Trophoblast cell (in vitro differentiated cells and primary cell): Measurements from ENCODE around the gene SLC35E1.

Experiments used
- DNase-seq, 2 donors: peaks; one replicate each; pipeline ENCODE4 v3.0.0-alpha.2; 2016
- H2AFZ ChIP-seq: 2 replicates; pipeline ENCODE4 v1.6.1; 2013; ENCODE audit warnings: low read length, moderate library complexity, mild to moderate bottlenecking; ENCODE audit not compliant: insufficient read depth, poor library complexity
- H2AK5ac ChIP-seq: 2 replicates; pipeline ENCODE4 v1.6.1; 2013; ENCODE audit warnings: mild to moderate bottlenecking, low read length
- H2BK120ac ChIP-seq: 2 replicates; pipeline ENCODE4 v1.6.1; 2013; ENCODE audit warnings: low read length, mild to moderate bottlenecking, moderate library complexity; ENCODE audit not compliant: insufficient read depth, poor library complexity
- H2BK12ac ChIP-seq: 2 replicates; pipeline ENCODE4 v1.6.1; 2013; ENCODE audit warnings: mild to moderate bottlenecking, low read length, moderate library complexity
- H2BK5ac ChIP-seq: 2 replicates; pipeline ENCODE4 v1.6.1; 2013; ENCODE audit warnings: low read length, low read depth, moderate library complexity, mild to moderate bottlenecking; ENCODE audit not compliant: poor library complexity
- H3K14ac ChIP-seq: 2 replicates; pipeline ENCODE4 v1.6.1; 2013; ENCODE audit warnings: mild to moderate bottlenecking, low read length
- H3K18ac ChIP-seq: 2 replicates; pipeline ENCODE4 v1.6.1; 2013; ENCODE audit warnings: mild to moderate bottlenecking, low read length
- H3K23ac ChIP-seq: 2 replicates; pipeline ENCODE4 v1.6.1; 2013; ENCODE audit warnings: low read length
- H3K27ac ChIP-seq: 2 replicates; pipeline ENCODE4 v1.5.1; 2013; ENCODE audit warnings: low read depth, mild to moderate bottlenecking, inconsistent platforms, low read length, moderate library complexity
- H3K27me3 ChIP-seq: 2 replicates; pipeline ENCODE4 v1.6.1; 2013; ENCODE audit warnings: inconsistent platforms, mild to moderate bottlenecking, low read length, moderate library complexity; ENCODE audit not compliant: insufficient read depth
- H3K36me3 ChIP-seq, 2 experiments: 1 replicate in 1 of 2; 2 replicates in 1 of 2; pipeline ENCODE4 v1.6.1; 2013; ENCODE audit warnings: low read length in 2 of 2, mild to moderate bottlenecking in 2 of 2, moderate library complexity in 1 of 2; ENCODE audit not compliant: insufficient read depth in 2 of 2, control insufficient read depth in 1 of 2
- H3K4ac ChIP-seq: 2 replicates; pipeline ENCODE4 v1.6.1; 2013; ENCODE audit warnings: low read depth, mild to moderate bottlenecking, low read length, moderate library complexity
- H3K4me1 ChIP-seq, 2 experiments: 1 replicate in 1 of 2; 2 replicates in 1 of 2; pipeline ENCODE4 v1.6.1; 2013; ENCODE audit warnings: low read length in 2 of 2, mild to moderate bottlenecking in 2 of 2, moderate library complexity in 1 of 2; ENCODE audit not compliant: insufficient read depth in 2 of 2, control insufficient read depth in 1 of 2
- H3K4me2 ChIP-seq: 2 replicates; pipeline ENCODE4 v1.6.1; 2013; ENCODE audit warnings: inconsistent platforms, mild to moderate bottlenecking, low read length, moderate library complexity
- H3K4me3 ChIP-seq: 2 replicates; pipeline ENCODE4 v1.5.1; 2013; ENCODE audit warnings: mild to moderate bottlenecking, low read depth, low read length, inconsistent platforms
- H3K79me1 ChIP-seq: one replicate; pipeline ENCODE4 v1.6.1; 2013; ENCODE audit warnings: low read length
- H3K79me2 ChIP-seq: 2 replicates; pipeline ENCODE4 v1.6.1; 2013; ENCODE audit warnings: low read length, mild to moderate bottlenecking; ENCODE audit not compliant: control insufficient read depth, insufficient read depth, poor library complexity
- H3K9ac ChIP-seq: 2 replicates; pipeline ENCODE4 v1.6.1; 2013; ENCODE audit warnings: mild to moderate bottlenecking, low read length
- H3K9me3 ChIP-seq: 2 replicates; pipeline ENCODE4 v1.6.1; 2013; ENCODE audit warnings: low read depth, mild to moderate bottlenecking, control low read depth, inconsistent platforms, low read length; ENCODE audit not compliant: insufficient read depth
- H4K12ac ChIP-seq: 2 replicates; pipeline ENCODE4 v1.6.1; 2013; ENCODE audit warnings: low read depth, mild to moderate bottlenecking, low read length, moderate library complexity
- H4K8ac ChIP-seq: 2 replicates; pipeline ENCODE4 v1.6.1; 2013; ENCODE audit warnings: low read depth, mild to moderate bottlenecking, low read length, moderate library complexity
- H4K91ac ChIP-seq: one replicate; pipeline ENCODE4 v1.6.1; 2013; ENCODE audit warnings: low read depth, mild to moderate bottlenecking, low read length, moderate library complexity
- WGBS: extraction: QIAGEN DNeasy Blood & Tissue Kit; methylation state at CpG from one replicate; pipeline ENCODE4 v1.1.7; 2013; ENCODE audit warnings: missing lambda C conversion rate; ENCODE audit not compliant: insufficient read length, insufficient coverage; ENCODE audit errors: extremely low coverage; 5-methylcytosine and 5-hydroxymethylcytosine counted together

The SLC35E1 gene

GRCh38 chr19:16522559-16523377, 49.4 kb downstream of the SLC35E1 start:
- no peaks in the 10 kb centered on the region for H3K79me2 ChIP-seq
- no CpG with 5 or more reads among the region's 25 CpGs for WGBS

GRCh38 chr19:16521715-16522289, 50.4 kb downstream of the SLC35E1 start:
- H2AFZ ChIP-seq, result no peak overlapping the region
- no peak overlapping the region for H3K4me2 ChIP-seq
- H3K27me3 ChIP-seq, result no peaks in the 10 kb centered on the region
- no peak overlapping the region for H2BK12ac ChIP-seq
- no peak overlapping the region for H2BK120ac ChIP-seq
- H3K79me1 ChIP-seq, result no peaks in the 10 kb centered on the region
- H4K8ac ChIP-seq, result no peak overlapping the region
- H2BK5ac ChIP-seq, result no peak overlapping the region
- H3K14ac ChIP-seq, result no peak overlapping the region
- no peak overlapping the region for H3K23ac ChIP-seq
- no peak overlapping the region for H3K27ac ChIP-seq
- H3K9me3 ChIP-seq, result peaks cover 8% of the 10 kb centered on the region
- H3K9ac ChIP-seq, result no peak overlapping the region
- no peak overlapping the region for H3K4ac ChIP-seq
- H3K36me3 ChIP-seq, result peaks cover 91% of the 10 kb centered on the region in 2 experiments
- H3K18ac ChIP-seq, result no peak overlapping the region
- DNase-seq, result no peak
- no peak overlapping the region for H2AK5ac ChIP-seq
- no peaks in the 10 kb centered on the region for H3K79me2 ChIP-seq
- no peak overlapping the region for H3K4me3 ChIP-seq
- peaks cover under 1 to 2% of the 10 kb centered on the region in 2 experiments for H3K4me1 ChIP-seq
- H4K12ac ChIP-seq, result no peak overlapping the region
- no peak overlapping the region for H4K91ac ChIP-seq
- WGBS, result no CpG with 5 or more reads among the region's 10 CpGs

More at GRCh38 chr19:16522559-16523377, 49.4 kb downstream of the SLC35E1 start:
- Histone ChIP-seq H2BK5ac (no peak overlapping the region), H3K27ac (no peak overlapping the region), H3K14ac (no peak overlapping the region), H3K4me3 (no peak overlapping the region), H3K36me3 (peaks cover 88 to 90% of the 10 kb centered on the region in 2 experiments), H2BK12ac (no peak overlapping the region), H3K4me1 (peaks cover 8 to 10% of the 10 kb centered on the region in 2 experiments), H3K9me3 (peaks cover 10% of the 10 kb centered on the region), H4K8ac (no peak overlapping the region), H3K18ac (no peak overlapping the region), H3K9ac (no peak overlapping the region), H2AFZ (no peak overlapping the region), H2BK120ac (no peak overlapping the region), H4K91ac (no peak overlapping the region), H3K4ac (no peak overlapping the region), H3K23ac (no peak overlapping the region), H4K12ac (no peak overlapping the region), H2AK5ac (no peak overlapping the region), H3K4me2 (no peak overlapping the region), H3K27me3 (no peaks in the 10 kb centered on the region), H3K79me1 (peaks cover 3% of the 10 kb centered on the region)
- DNase-seq, result no peak

GRCh38 chr19:16520986-16521624, 51.1 kb downstream of the SLC35E1 start:
- peaks cover 8% of the 10 kb centered on the region for H3K9me3 ChIP-seq
- no peak overlapping the region for H4K91ac ChIP-seq
- no peaks in the 10 kb centered on the region for H3K79me1 ChIP-seq
- no peak overlapping the region for H3K27ac ChIP-seq
- WGBS, result no CpG with 5 or more reads among the region's 18 CpGs
- no peak overlapping the region for H3K18ac ChIP-seq
- H3K4ac ChIP-seq, result no peak overlapping the region
- no peak overlapping the region for H3K23ac ChIP-seq
- H3K4me2 ChIP-seq, result no peak overlapping the region
- no peak overlapping the region for H2BK5ac ChIP-seq
- H3K4me3 ChIP-seq, result no peak overlapping the region
- no peaks in the 10 kb centered on the region for H3K4me1 ChIP-seq
- H3K14ac ChIP-seq, result no peak overlapping the region
- no peak overlapping the region for H2AFZ ChIP-seq
- H3K27me3 ChIP-seq, result no peaks in the 10 kb centered on the region
- no peak overlapping the region for H2BK120ac ChIP-seq
- no peak overlapping the region for H4K8ac ChIP-seq
- no peak overlapping the region for H3K9ac ChIP-seq
- peaks cover 88 to 90% of the 10 kb centered on the region in 2 experiments for H3K36me3 ChIP-seq
- no peak overlapping the region for H2BK12ac ChIP-seq
- H2AK5ac ChIP-seq, result no peak overlapping the region
- no peak overlapping the region for H4K12ac ChIP-seq
- no peak for DNase-seq
- H3K79me2 ChIP-seq, result no peaks in the 10 kb centered on the region

- H2BK12ac ChIP-seq, result no peak overlapping the region
These were observed 51.9 kb downstream of the SLC35E1 start for GRCh38 chr19:16520074-16520973.

More at GRCh38 chr19:16520074-16520973, 51.9 kb downstream of the SLC35E1 start:
- Histone ChIP-seq H3K4me2 (no peak overlapping the region), H3K14ac (no peak overlapping the region), H3K4ac (no peak overlapping the region), H3K9ac (no peak overlapping the region), H3K4me1 (no peaks in the 10 kb centered on the region), H2BK5ac (no peak overlapping the region), H3K79me1 (no peaks in the 10 kb centered on the region), H4K91ac (no peak overlapping the region), H3K36me3 (peaks cover 80 to 82% of the 10 kb centered on the region in 2 experiments), H3K27ac (no peak overlapping the region), H3K18ac (no peak overlapping the region), H2AK5ac (no peak overlapping the region), H2BK120ac (no peak overlapping the region), H3K79me2 (no peaks in the 10 kb centered on the region), H4K12ac (no peak overlapping the region), H3K9me3 (peaks cover 8% of the 10 kb centered on the region), H3K4me3 (no peak overlapping the region), H3K23ac (no peak overlapping the region), H3K27me3 (no peaks in the 10 kb centered on the region), H2AFZ (no peak overlapping the region), H4K8ac (no peak overlapping the region)
- no CpG with 5 or more reads among the region's 45 CpGs for WGBS
- no peak for DNase-seq
